T-helper 17 cell (primary cell): ENCODE results near the gene ISYNA1. TPM values are rescaled to one million over a fixed set of nuclear protein-coding genes. Genes with fewer than 3 reads are reported as not detected.

Experiments used
- ATAC-seq: fragments of 150-1000 bp; cut with Tn5 transposase; 2 replicates; pipeline ENCODE4 v1.10.0; 2021; ENCODE audit warnings: mild to moderate bottlenecking, moderate library complexity
- DNase-seq, 3 donors: peaks; one replicate each; pipeline versions ENCODE4 v3.0.0 to v3.0.0-alpha.2; 2020 to 2021
- H3K9me3 ChIP-seq: one replicate; pipeline ENCODE4 v1.7.0; 2013; ENCODE audit warnings: low read length, mild to moderate bottlenecking; ENCODE audit not compliant: control insufficient read depth, poor library complexity, severe bottlenecking
- H3K27ac Mint-ChIP-seq: one replicate; pipeline ENCODE4 v1.8.0; 2022; ENCODE audit warnings: mild to moderate bottlenecking, moderate library complexity, mixed read lengths
- H3K27me3 Mint-ChIP-seq: one replicate; pipeline ENCODE4 v1.8.0; 2022; ENCODE audit warnings: mixed read lengths
- H3K36me3 Mint-ChIP-seq: one replicate; pipeline ENCODE4 v1.8.0; 2022; ENCODE audit warnings: low read depth, mixed read lengths
- H3K4me1 Mint-ChIP-seq: one replicate; pipeline ENCODE4 v1.8.0; 2022; ENCODE audit warnings: mild to moderate bottlenecking, mixed read lengths
- H3K4me3 Mint-ChIP-seq: one replicate; pipeline ENCODE4 v1.8.0; 2022; ENCODE audit warnings: mild to moderate bottlenecking, moderate library complexity, mixed read lengths
- total RNA-seq, 4 donors: library from RNA in 2 of 4; stranded (reverse) in 2 of 4; gene quantifications; one replicate each; pipeline ENCODE4 v1.2.3 and lab custom pipeline; 2022 to 2026

Gene ISYNA1
- total RNA-seq, 2 donors from 2014 or later, result 37.6 to 39.6 TPM

GRCh38 chr19:18445262-18445948 lies 7.5 kb upstream of the ISYNA1 start:
- H3K27ac Mint-ChIP-seq, result no peak overlapping the region
- H3K4me1 Mint-ChIP-seq, result peaks cover 13% of the 10 kb centered on the region
- H3K36me3 Mint-ChIP-seq, result peaks cover 2% of the 10 kb centered on the region
- no peak overlapping the region for H3K4me3 Mint-ChIP-seq
- DNase-seq, result no peak
- ATAC-seq, result no peak
- no peaks in the 10 kb centered on the region for H3K27me3 Mint-ChIP-seq
- no peaks in the 10 kb centered on the region for H3K9me3 ChIP-seq

GRCh38 chr19:18444513-18444912 lies 6.6 kb upstream of the ISYNA1 start:
- peaks cover 12% of the 10 kb centered on the region for H3K4me1 Mint-ChIP-seq
- H3K9me3 ChIP-seq, result no peaks in the 10 kb centered on the region
- H3K36me3 Mint-ChIP-seq, result peaks cover 2% of the 10 kb centered on the region
- ATAC-seq (no peak), DNase-seq (no peak)
- H3K4me3 Mint-ChIP-seq, result no peak overlapping the region
- H3K27me3 Mint-ChIP-seq, result no peaks in the 10 kb centered on the region
- no peak overlapping the region for H3K27ac Mint-ChIP-seq

- Mint-ChIP-seq H3K4me1 (peaks cover 12% of the 10 kb centered on the region), H3K27me3 (no peaks in the 10 kb centered on the region), H3K27ac (peak overlapping the region; percentile 32), H3K36me3 (peaks cover 2% of the 10 kb centered on the region), H3K4me3 (no peak overlapping the region)
- H3K9me3 ChIP-seq, result no peaks in the 10 kb centered on the region
- ATAC-seq (no peak), DNase-seq (no peak)
These were observed 5.9 kb upstream of the ISYNA1 start for GRCh38 chr19:18443831-18444230.

- DNase-seq (no peak), ATAC-seq (no peak)
- peak overlapping the region; percentile 32 for H3K27ac Mint-ChIP-seq
- H3K36me3 Mint-ChIP-seq, result peaks cover 2% of the 10 kb centered on the region
- peak overlapping the region; percentile 59 for H3K4me3 Mint-ChIP-seq
- H3K9me3 ChIP-seq, result no peaks in the 10 kb centered on the region
- H3K4me1 Mint-ChIP-seq, result peaks cover 12% of the 10 kb centered on the region
- H3K27me3 Mint-ChIP-seq, result no peaks in the 10 kb centered on the region
These were observed 5.5 kb upstream of the ISYNA1 start for GRCh38 chr19:18443406-18443805.

- DNase-seq (no peak), ATAC-seq (no peak)
- H3K27ac Mint-ChIP-seq, result peak overlapping the region; percentile 32
- peaks cover 12% of the 10 kb centered on the region for H3K4me1 Mint-ChIP-seq
- no peaks in the 10 kb centered on the region for H3K9me3 ChIP-seq
- no peaks in the 10 kb centered on the region for H3K27me3 Mint-ChIP-seq
- peak overlapping the region; percentile 59 for H3K4me3 Mint-ChIP-seq
- H3K36me3 Mint-ChIP-seq, result no peaks in the 10 kb centered on the region
These were observed 5.0 kb upstream of the ISYNA1 start for GRCh38 chr19:18442941-18443340.

GRCh38 chr19:18441804-18442788 lies 4.2 kb upstream of the ISYNA1 start:
- H3K36me3 Mint-ChIP-seq, result no peaks in the 10 kb centered on the region
- peak overlapping the region; percentile 12 for H3K4me3 Mint-ChIP-seq
- H3K9me3 ChIP-seq, result no peaks in the 10 kb centered on the region
- H3K27me3 Mint-ChIP-seq, result no peaks in the 10 kb centered on the region
- ATAC-seq (peak; percentile 38), DNase-seq (peak in 1 of 3 donors; percentile 38)
- H3K27ac Mint-ChIP-seq, result peak overlapping the region; percentile 0
- peaks cover 12% of the 10 kb centered on the region for H3K4me1 Mint-ChIP-seq

- DNase-seq (no peak), ATAC-seq (peak; percentile 6)
- peak overlapping the region; percentile 32 for H3K4me3 Mint-ChIP-seq
- peak overlapping the region; percentile 84 for H3K27ac Mint-ChIP-seq
- H3K36me3 Mint-ChIP-seq, result no peaks in the 10 kb centered on the region
- no peaks in the 10 kb centered on the region for H3K9me3 ChIP-seq
- H3K4me1 Mint-ChIP-seq, result peaks cover 12% of the 10 kb centered on the region
- no peaks in the 10 kb centered on the region for H3K27me3 Mint-ChIP-seq
These were observed 3.2 kb upstream of the ISYNA1 start for GRCh38 chr19:18440936-18441803.

GRCh38 chr19:18440415-18440877 lies 2.5 kb upstream of the ISYNA1 start:
- peak in 1 of 3 donors; percentile 34 for DNase-seq
- Mint-ChIP-seq H3K36me3 (no peaks in the 10 kb centered on the region), H3K4me3 (peak overlapping the region; percentile 32), H3K27ac (peak overlapping the region; percentile 84), H3K4me1 (peaks cover 12% of the 10 kb centered on the region), H3K27me3 (no peaks in the 10 kb centered on the region)
- ATAC-seq, result peak; percentile 36
- H3K9me3 ChIP-seq, result no peaks in the 10 kb centered on the region

- Mint-ChIP-seq H3K4me1 (peaks cover 12% of the 10 kb centered on the region), H3K27me3 (no peaks in the 10 kb centered on the region), H3K36me3 (no peaks in the 10 kb centered on the region), H3K4me3 (peak overlapping the region; percentile 25), H3K27ac (peak overlapping the region; percentile 84)
- no peak for DNase-seq
- no peak for ATAC-seq
- no peaks in the 10 kb centered on the region for H3K9me3 ChIP-seq
These were observed 1.9 kb upstream of the ISYNA1 start for GRCh38 chr19:18439910-18440237.

- no peaks in the 10 kb centered on the region for H3K27me3 Mint-ChIP-seq
- H3K9me3 ChIP-seq, result no peaks in the 10 kb centered on the region
- DNase-seq (no peak), ATAC-seq (no peak)
- peaks cover 16% of the 10 kb centered on the region for H3K4me1 Mint-ChIP-seq
- no peaks in the 10 kb centered on the region for H3K36me3 Mint-ChIP-seq
- peak overlapping the region; percentile 84 for H3K27ac Mint-ChIP-seq
- H3K4me3 Mint-ChIP-seq, result peak overlapping the region; percentile 25
These were observed 1.3 kb upstream of the ISYNA1 start for GRCh38 chr19:18439025-18439909.

GRCh38 chr19:18438331-18439024 lies 545 bp upstream of the ISYNA1 start:
- DNase-seq (no peak), ATAC-seq (peak; percentile 1)
- peak overlapping the region; percentile 84 for H3K27ac Mint-ChIP-seq
- peak overlapping the region; percentile 84 for H3K4me3 Mint-ChIP-seq
- H3K4me1 Mint-ChIP-seq, result peaks cover 19% of the 10 kb centered on the region
- no peaks in the 10 kb centered on the region for H3K27me3 Mint-ChIP-seq
- no peaks in the 10 kb centered on the region for H3K36me3 Mint-ChIP-seq
- no peaks in the 10 kb centered on the region for H3K9me3 ChIP-seq
